Right lung (tissue), 5 donors: Measurements from ENCODE around the gene TCIRG1. TPM values are rescaled to one million over a fixed set of nuclear protein-coding genes. Genes with fewer than 3 reads are reported as not detected.
A peak's percentile ranks its signal among the peaks of the same experiment; 100 is the strongest.

ENCODE experiments used
- DNase-seq, 2 donors: peaks; one replicate each; pipeline ENCODE4 v3.0.0-alpha.2; 2013
- polyA plus RNA-seq, 5 donors: library from polyadenylated mRNA; unstranded; fragments of 120-200 nt; gene quantifications; one replicate each; pipeline versions ENCODE4 v1.2.1 to v1.2.3, GENCODE V29; 2013; ENCODE audit warnings: inconsistent platforms in 1 of 5, low replicate concordance in 1 of 5; ENCODE audit not compliant: insufficient read length in 5 of 5, insufficient read depth in 1 of 5

Gene TCIRG1
- polyA plus RNA-seq, 5 donors = 27.8 to 46.0 (median 37.7) TPM

DNA sequence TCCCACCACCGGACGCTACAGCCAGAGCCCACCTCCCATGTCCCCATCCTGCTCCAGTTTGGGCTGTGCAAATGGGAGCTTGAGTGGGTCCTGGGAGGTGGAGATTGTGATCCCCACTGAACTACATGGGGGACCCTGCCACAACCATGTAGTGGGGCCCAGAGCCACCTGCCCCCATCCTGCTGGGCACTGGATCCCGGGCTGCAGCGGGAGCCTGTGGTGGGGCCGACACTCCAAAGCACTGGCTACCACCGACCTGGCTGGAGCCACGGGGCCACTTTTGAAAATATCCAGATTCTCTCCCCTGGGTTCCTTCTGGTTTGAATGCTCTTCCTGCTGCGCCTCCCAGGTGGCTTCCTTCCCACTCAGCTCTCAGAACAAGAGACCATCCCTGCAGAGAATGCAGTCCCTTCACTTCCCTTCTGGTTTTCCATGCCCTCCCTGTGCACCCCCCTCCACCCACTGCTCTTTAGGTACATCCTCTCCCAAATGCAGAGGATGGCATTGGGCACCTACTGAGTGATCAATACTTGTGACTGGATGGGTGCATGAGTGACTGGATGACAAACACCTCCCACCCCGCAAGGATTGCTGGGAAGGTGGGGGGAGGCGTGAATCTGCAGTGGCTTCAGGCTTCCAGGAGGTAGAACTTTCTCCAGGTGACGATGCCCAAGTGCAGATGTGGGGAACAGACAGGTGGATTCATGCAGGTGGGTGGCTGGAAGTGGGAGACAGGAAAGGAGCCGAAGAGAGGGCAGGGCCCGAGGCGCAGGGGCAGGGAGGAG is 34.1 kb upstream of the TCIRG1 start:
- no peak for DNase-seq

DNA sequence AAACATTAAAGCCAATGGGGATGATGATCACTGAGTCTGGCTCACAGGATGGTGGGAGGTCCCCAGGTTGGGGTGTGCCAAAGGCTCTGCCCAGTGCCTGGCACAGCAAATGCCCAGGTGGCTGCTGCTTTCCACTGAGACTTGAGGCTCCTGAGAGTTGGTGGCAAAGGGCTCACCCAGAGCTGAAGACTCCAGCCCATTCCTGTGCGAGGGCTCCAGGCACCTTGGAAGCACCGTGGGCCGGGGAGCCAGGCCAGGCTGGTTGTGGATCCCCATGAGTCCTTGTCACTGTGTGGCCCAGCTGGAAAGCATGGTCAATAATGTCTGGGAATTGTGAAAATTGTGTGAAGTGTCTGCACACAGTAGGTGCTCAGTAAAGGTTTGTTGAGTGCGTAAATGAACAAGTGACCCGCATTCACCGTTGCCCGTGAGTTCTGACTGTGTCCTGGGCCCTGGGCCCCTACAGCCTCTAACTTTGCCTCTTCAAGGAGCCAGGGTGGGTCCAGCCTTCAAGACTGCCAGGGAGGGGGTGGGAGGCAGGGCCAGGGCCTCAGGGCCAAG is 32.1 kb upstream of the TCIRG1 start:
- DNase-seq = no peak

DNA sequence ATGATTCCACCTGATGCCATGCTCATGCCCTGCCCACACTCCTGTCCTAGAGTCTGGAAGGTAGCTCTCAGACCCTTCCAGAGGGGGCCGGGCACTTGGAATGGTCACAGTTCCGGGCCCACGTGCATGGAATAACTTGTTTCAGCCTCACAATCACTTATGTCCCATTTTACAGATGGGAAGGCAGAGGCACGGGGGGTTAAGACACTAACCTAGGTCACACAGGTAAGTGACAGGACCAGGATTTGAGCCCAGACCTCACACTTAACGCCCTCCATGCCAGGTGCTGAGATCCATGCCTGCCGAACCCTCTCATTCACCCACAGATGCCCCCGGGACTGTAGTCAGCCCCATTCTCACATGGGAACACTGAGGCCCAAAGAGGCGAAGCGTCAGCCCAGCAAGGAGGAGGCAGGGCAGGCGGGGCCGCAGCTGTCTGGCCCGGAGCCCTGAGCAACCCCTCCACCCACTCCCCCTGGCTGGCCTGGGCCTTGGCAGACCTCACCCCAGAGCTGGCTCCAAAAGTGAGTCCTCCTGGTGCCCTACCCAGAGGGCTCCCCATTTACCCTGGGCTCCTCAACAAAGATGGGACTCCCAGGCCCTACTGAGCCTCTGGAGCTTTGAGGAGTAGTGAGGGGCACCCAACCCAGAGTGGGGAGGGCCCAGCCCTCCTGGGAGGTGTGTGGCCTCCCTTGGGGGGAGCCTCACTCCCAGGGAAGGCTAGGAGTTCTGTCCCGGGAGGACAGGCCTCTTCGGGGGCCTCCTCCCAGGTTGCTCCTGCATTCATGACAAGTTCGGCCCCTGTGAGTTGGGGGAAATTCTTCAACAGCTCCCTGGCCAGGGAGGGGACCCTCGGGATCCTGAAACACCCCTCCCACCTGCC is 31.1 kb upstream of the TCIRG1 start:
- no peak for DNase-seq

DNA sequence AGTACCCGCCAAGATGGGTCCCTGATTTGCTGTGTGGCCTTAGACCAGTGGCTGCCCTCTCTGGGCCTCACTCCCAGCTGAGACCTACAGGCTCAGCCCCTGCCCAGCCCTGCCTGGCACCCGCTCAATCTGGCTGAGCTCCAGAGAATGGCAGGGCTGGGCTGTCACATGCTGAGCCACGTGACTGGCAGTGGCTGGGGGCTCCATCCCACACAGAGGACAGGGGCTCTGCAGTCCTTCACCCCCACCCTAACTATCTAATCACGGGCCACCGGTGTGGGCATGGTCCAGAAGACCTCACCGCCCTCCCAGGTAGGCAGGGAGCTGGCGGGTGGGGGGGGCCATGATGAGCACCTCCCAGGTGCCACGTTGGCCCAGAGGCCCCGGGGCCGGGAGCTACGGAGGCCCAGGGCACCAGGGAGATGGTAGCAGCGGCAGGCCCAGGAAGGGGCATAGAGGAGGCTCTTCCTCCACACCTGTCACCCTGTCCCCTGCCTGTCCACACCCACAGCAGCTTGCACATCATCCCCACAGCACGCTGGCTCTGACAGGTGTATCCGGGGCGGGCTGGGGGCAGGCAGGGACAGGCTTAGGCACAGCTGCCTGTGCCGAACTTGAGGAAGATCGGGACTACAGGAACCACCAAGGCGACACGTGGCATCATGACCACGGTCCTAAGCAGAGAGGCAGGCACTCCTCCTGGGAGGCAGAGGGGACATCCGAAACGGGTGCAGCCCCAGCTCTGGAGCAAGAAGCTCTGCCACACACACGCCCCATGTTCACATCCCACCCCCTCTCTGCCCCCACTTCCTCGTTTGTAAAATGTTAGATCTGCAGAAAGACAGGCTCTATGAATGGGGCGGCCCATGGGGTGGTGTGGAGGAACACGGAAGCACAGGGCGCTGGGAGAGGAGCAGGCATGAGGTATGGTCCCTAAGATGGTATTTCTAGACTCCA is 30.2 kb upstream of the TCIRG1 start:
- DNase-seq = no peak

DNA sequence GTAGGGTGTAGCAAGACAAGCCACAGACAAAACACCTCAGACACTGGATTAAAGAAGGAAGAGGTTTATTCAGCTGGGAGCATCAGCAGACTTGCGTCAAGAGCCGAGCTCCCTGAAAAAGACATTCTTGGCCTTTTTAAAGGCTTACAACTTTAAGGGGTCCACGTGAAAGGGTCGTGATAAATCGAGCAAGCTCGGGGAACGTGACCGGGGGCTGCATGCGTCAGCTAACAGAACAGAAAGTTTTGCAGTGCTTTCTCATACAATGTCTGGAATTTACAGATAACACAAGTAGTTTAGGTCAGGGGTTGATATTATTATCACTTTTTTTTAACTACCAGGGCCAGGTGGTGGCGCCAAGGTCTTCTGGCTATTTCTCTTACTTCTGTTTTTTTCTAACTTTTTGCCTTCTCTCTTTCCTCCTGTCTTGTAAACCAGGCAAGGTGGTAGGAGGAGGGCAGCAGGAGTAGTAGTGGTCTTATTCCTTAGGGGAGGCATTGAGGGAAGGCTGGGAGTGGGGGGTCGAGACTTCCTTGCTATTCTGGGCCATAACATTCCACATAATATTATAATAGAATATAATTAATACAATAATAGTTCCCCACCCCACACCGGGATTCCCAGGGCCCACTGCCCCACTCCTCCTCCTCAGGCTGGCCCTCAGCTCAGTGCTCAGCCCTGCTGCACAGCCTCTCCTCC is 29.3 kb upstream of the TCIRG1 start:
- no peak for DNase-seq

DNA sequence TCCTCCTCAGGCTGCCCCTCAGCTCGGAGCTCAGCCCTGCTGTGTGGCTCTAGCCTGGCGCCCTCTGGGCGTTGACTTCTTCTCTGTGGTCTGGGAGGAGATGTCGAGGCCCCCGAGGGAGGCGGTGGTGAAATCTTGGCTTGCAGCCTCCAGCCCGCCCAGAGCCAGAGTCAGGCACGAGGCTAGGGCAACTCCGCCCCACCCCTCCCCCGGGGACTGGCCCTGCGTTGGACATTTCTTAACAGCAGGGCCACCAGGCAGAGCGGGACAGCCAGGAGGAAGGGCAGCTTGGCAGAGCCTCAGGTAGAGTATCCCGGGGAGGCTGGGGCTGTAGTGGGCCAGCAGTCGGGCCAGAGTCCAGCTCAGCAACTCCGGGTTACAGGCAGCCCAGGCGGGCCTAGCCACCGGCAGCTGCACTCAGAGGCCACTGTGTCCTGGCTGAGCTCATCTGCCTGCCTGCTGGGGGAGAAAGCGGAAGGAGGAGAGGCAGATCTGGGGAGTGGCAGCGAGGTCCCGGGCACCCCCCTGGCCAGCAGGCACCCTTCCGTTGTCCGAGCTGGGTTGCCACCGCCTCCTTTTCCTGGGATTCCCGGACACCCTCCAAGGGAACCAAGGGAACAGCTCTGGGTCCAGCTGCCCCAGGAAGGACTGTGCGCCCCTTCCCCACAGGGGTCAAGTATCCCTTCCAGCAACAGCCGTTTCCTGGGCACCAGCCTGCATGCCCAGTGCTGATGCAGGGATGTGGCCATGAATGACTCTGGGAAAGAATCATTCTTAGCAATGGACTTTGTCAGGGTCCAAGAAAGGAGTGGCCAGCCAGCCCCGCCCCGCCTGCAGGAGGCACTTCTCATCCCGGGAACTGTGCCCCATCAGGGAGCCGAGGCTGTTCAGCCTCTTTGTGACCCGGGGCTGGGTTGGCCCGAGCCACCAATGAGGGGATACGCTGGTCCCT is 28.5 kb upstream of the TCIRG1 start, which contains the start of gene ALDH3B1:
Gene ALDH3B1 (plus strand): TSS at position 238 of the 952 bp plus-strand sequence. CDS start 4,971 bp downstream, outside the sequence.
- DNase-seq = peak; percentile 70 to 78

DNA sequence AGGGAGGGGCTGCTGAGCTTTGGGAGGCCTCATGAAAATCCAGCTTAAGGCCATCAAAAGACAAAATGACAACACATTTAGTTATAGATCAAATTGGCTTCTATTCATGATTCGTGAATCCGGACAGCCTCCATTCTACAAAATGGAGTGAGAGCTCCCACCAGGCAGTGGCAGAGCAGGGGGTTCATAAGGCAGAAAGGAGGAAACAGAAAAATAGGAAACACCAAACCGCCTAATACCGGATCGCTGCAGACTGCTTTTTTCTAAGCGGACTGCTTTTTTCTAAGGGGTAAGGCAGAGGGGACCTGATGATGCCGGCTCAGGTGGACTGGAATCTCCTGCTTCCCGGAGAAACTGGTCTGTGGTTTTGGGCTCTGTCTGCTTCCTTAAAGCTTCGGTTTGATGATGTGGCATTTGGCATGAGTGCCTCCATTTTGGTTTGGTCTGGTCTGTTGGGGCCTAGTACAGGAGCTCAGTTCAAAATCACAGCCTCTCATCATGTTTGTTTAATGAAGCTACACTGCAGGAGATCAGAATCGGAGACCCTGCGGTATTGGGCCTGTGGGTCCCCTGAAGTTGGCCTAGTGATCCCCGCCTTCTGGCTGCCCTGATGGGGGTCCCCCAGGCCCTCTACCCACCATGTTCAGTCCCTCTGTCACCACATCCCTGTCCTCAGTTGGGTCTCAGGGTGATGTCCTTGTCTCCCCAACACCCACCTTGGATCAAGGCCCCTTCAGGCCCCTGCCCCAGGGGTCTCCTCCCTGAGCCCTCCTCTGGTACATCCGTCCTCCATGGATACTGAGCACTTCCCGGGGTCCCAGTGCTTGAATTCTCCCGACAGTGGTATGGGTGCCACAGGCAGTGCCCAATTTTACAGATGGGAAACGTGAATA is 27.5 kb upstream of the TCIRG1 start:
- no peak for DNase-seq

DNA sequence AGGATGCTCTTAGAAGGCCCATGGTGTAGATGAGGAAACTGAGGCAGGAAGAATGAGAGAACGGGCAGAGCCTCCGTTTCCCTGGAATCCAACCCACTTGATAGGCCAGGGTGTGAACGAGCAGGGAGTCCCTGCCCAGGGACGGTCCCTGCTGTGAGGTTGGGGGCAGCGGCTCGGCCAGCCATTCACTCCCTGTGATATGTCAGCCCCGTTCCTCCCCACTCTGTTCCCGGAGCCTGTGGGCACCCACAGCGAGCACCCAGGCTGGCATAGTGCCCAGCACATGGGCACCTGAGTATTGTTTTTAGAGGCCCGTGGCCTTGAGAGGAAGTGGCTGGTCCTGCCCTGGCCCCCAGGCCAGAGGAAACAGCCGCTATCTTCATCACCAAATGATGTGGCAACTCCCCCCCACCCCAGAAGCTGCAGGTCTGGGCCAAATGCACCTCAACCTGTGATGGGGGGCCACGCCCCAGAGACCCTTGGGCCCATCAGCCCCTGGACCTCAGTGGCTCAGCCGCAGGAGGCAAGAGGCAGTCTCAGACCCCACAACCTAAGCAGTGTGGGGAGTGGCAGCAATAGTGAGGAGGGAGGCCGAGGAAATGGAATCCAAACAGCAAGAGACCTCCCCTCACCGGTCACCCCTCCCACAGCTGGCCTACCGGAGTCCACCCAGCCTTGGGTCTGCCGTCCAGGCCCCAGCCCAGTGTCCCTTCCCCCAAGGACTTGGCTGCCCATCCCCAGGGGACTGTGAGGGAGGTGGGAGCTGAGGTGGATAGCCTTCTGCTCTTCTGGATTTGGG is 26.6 kb upstream of the TCIRG1 start:
- DNase-seq = no peak

DNA sequence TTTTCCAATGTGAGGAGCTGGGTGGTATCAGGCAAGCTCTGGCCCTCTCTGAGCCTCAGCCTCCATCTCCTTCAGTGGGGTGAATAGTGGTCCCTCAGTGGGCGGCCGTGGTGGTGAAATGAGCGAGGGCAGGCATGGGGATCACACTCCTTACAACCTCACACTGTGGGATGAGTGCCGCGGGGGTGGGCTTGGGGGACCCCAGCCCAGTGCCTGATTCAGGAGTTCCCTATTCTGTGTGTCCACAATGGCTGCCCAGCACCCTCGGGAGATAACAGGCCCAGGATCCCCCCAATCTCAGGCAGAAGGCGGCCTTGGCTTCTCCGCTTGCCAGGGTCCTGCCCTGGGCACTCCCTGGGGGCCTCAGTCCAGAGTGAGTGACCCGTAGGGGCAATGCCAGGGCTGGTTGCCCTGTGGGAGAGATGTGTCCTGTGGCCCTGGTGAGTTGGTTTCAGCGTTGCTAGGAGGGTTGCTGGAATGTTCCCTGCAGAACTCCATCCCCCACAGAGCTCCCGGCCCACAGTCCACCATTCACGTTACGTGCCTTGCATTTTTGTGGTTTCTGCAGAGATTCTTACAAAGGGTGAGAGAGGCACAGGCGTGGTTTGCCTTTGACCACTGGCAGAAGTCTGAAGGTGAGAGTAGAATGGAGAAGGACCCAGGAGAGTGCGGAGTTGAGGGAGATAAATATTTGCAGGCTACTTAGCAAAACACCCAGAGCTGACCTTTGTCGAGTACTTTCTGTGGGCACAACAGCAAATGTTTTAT is 25.8 kb upstream of the TCIRG1 start:
- DNase-seq = peak in 1 of 2 donors; percentile 56

DNA sequence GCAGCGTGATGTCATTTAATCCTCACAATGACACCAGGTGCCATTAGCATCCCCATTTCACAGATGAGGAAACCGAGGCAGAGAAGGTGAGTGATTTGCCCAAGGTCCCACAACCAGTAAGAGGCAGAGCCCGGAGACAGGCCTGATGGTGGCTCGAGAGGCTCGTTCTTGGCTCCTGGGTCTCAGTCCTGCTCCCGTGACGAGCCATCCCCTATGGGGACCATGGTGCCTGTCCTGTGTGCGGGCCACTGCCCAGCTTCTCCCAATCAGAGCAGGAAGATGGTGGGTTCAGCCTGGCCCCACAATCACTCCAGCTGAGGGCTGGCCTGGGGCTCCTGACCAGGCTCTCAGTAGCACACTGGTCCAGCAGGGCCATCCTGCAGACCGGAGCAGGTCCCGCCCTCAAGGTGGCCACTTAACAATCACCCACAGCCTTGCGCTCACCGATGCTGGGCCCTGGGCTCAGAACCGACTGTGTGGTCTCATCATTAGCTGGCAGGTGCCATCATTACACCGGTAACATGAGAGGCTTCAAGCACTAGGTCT is 25.1 kb upstream of the TCIRG1 start:
- DNase-seq = no peak

DNA sequence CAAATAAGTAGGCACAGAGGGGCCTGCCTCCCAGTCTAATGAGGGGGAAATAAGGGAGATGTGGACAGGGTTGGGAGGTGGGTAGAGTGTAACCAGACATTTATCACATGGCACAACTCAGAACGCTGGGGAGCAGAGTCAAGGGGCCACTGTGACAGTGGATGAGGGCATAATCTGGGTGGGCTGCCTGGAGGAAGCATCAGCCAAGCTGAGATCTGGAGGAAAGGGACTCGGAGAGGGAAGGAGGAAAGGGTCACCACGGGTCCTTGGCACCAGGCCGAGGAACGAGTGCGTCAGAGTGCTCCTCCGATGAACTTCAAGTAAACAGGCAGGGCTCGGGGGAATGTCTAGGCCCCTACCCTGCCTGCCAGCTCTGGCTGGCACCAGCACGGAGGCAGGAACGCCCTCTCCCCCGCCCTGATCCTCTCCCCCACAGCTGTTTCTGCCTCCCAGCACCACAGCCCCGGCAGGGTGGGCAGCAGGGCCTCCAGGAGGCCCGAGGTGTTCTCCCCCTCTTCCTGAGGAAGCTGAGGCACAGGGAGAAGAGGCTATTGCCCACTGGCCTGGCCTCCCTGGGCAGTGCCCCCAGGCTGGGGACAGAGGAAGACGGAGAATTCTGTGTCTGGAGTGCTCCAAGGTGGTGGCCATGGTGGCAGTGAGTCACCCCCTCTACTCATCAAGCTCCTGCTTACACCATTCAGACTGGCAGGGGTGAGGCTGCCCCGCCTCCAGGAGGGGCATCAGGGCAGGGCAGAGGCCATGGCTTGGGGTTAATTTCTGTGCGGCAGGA is 24.5 kb upstream of the TCIRG1 start:
- peak in 1 of 2 donors; percentile 63 for DNase-seq

DNA sequence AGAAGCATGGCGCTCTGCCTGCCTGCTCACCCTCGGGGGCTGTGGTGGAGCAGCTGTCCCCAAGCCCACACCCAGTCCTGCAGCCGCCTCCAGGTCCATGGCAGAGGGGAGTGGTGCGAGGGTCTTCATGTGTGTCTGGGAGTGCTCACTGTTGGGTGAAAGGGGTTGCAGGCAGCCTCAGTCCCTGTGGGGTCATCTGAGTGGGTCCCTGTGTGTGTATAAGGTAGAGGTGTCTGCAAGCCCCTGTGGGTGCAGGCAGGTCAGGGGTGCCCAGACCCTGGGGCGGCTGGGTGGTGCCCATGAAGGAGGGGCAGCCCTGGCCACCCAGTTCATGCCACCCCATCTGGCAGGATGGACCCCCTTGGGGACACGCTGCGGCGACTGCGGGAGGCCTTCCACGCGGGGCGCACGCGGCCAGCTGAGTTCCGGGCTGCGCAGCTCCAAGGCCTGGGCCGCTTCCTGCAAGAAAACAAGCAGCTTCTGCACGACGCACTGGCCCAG is 23.8 kb upstream of the TCIRG1 start:
- DNase-seq = no peak

DNA sequence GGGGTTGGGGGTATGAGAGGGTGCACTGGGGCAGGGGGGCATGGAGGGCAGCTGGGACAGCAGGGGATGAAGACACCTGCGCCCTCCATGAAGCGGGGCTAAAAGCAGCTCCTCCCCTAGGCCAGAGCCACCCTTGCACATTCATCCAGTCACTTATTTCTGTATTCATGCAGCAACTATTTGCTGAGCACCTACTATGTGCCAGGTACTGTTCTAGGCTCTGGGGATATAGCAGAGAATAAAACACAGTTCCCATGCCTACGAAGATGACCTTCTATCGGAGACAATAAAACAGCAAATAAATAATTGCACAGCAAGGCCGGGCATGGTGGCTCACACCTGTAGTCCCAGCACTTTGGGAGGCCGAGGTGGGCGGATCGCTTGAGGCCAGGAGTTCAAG is 23.4 kb upstream of the TCIRG1 start:
- no peak for DNase-seq

DNA sequence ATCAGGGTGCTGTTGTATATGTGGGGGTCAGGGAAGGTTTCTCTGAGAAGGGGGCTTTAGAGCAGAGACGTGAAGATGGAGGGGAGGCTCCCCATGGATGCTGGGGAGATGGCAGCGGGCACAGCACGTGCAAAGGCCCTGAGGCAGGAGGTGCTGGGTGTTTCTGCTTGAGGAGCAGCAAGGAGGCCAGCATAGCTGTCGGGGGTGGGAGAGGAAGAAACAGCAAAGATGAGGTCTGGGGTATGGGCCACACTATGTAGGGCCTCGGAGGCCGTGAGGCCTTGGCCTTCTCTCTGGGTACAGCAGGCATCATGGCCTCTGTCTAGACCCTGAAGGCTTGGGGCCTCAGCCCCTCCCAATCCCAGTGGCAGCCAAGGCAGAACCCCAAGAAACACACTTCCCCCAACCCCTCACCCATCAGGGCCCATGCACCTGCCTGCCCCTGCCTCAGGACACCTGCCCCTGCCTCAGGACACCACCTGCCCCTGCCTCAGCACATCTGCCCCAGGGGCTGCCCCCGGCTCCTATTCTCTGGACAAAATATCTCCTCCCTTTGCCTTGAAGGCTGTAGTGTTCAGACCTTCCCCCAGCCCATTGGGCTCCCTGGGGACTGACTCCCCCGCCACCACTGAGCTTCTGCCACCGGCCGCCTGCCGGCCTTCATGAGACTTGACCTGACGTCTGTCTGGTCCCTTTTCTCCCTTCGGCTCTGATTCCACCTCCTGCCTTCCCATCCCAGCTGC is 22.5 kb upstream of the TCIRG1 start:
- DNase-seq = no peak
